Measurements from ENCODE around the gene SLC35F4. TPM values are rescaled to one million over a fixed set of nuclear protein-coding genes. Genes with fewer than 3 reads are reported as not detected.

Gene SLC35F4
- total and polyA plus RNA-seq, 2 donors (not counting 3 experiments of a cell fraction or from before 2014, with no cell fraction given), result not detected

DNA sequence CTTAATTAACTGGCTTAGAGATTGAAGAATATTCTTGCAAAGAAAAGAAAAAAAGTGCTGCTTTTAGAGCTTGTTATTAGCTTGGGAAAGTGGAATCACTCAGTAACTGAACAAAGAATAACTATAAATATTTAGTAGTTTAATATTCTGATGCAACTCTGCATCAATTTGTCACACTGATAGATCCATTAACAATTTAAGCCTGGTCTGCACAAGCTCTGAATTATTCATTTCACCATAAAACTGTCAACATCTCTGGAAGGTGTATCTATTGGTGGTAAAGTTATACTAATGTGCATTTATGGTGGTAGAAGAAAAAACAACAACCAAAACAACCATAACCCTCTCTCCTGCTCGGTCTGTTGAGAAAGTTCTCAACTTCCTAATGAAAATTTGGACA lies 38.1 kb upstream of the SLC35F4 start:
- DNase-seq (ENCODE audit: low read depth, low spot score) (no peak), FAIRE-seq (no peak)
- ChIA-PET CTCF (no interaction called here), POLR2A (no interaction called here)
- Histone ChIP-seq H3K27me3 (ENCODE audit: control insufficient read depth in 2 of 2, insufficient read depth in 2 of 2, low read length in 2 of 2) (no peaks in the 10 kb centered on the region), H3K9ac (replicated peaks; ENCODE audit: extremely low read depth, insufficient read depth, low read length) (no peak overlapping the region), H3K4me2 (ENCODE audit: insufficient read depth, low read length) (no peak overlapping the region), H3K4me1 (ENCODE audit: control insufficient read depth, extremely low read depth, insufficient read depth, low read length) (no peaks in the 10 kb centered on the region), H3K27ac (ENCODE audit: insufficient read depth, low read depth, low read length) (no peak overlapping the region), H3K9me3 (replicated peaks; ENCODE audit: control insufficient read depth, insufficient read depth, low read length) (no peaks in the 10 kb centered on the region), H3K36me3 (ENCODE audit: control insufficient read depth in 2 of 2, extremely low read depth in 1 of 2, insufficient read depth in 2 of 2, low read length in 2 of 2) (no peaks in the 10 kb centered on the region), H4K20me1 (replicated peaks; ENCODE audit: control insufficient read depth, extremely low read depth, insufficient read depth, low read length) (no peaks in the 10 kb centered on the region), H3K9me1 (replicated peaks; ENCODE audit: control insufficient read depth, extremely low read depth, insufficient read depth, low read length) (no peaks in the 10 kb centered on the region), H3K79me2 (ENCODE audit: control insufficient read depth, insufficient read depth, low read length) (no peaks in the 10 kb centered on the region), H2AFZ (ENCODE audit: low read depth, low read length) (no peak overlapping the region), H3K4me3 (replicated peaks in 1 of 3; ENCODE audit: insufficient read depth in 1 of 3, low read depth in 1 of 3, low read length in 3 of 3) (no peak overlapping the region)
- intact Hi-C loops (cut with micrococcal nuclease), result no loop called here
- no peak for TF ChIP-seq FOS (IDR thresholded peaks at IDR 0.05; ENCODE audit: borderline replicate concordance, insufficient read depth, low read length)
- TF ChIP-seq GATA2 (IDR thresholded peaks at IDR 0.05; ENCODE audit: insufficient read depth, insufficient read length, low read depth, low read length), result no peak
- no peak for TF ChIP-seq POLR2A (IDR thresholded peaks at IDR 0.05; ENCODE audit: low read depth, low read length)
- TF ChIP-seq EZH2 (IDR thresholded peaks at IDR 0.05; ENCODE audit: borderline replicate concordance, low read depth, low read length, severe bottlenecking), result no peak
- no peak for TF ChIP-seq MYC (IDR thresholded peaks at IDR 0.05; ENCODE audit: low read depth, low read length)
- TF ChIP-seq CTCF (IDR thresholded peaks at IDR 0.05; ENCODE audit: extremely low read depth in 1 of 2, insufficient read depth in 1 of 2, low read depth in 1 of 2, low read length in 2 of 2), result no peak
- TF ChIP-seq, protein P1, sequence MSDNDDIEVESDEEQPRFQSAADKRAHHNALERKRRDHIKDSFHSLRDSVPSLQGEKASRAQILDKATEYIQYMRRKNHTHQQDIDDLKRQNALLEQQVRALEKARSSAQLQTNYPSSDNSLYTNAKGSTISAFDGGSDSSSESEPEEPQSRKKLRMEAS (IDR thresholded peaks at IDR 0.05; ENCODE audit: insufficient read depth, insufficient read length), result no peak
- TF ChIP-seq JUN (IDR thresholded peaks at IDR 0.05; ENCODE audit: borderline replicate concordance, insufficient read depth, insufficient read length, low read depth), result no peak
- no peak for TF ChIP-seq POLR2AphosphoS5 (IDR thresholded peaks at IDR 0.05; ENCODE audit: insufficient read depth, low read depth, low read length)
- dilution Hi-C loops (cut with MboI; ENCODE audit: extremely low pct_ligation_motif_present, low sequenced_read_pairs), result no loop called here
- no TSS peak for BruUV-seq (replicated peaks)

All from endothelial cell of umbilical vein (primary cell).